ENCODE measurements around the gene MADCAM1. TPM values are rescaled to one million over a fixed set of nuclear protein-coding genes. Genes with fewer than 3 reads are reported as not detected.

Gene MADCAM1
- total RNA-seq, 1 donor from 2014 or later: 1.2 TPM

DNA sequence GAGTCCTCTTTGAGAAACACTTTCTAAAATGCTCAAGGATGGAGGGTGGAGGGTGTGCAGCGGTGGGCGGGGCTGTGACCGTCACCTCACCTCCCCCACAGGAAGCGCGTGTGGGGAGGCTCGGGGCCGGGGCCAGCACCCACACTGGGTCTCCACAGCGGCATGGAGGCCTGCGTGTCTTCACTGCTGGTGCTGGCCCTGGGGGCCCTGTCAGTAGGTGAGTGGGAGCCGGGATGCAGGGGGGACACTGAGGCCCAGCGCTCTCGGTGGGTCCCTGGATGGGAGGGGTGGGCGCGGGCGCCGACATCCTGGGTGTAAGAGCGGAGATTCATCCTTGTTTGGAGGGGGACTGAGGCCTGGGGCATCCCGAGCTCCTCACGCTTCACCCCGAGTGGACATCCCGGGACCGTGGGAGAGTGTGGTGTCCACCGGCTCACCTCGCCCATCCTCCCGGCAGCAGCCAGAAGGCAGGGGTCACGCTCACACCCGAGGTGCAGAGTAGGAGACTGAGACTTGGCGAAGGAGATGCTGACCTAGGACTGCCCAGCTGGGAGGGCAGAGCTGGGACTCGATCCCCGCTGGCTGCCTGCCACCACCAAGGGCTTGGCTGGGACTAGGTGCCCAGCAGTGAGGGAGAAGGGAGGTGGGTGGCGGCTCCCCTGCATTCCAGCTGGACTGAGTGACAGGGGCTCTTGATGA, 47.8 kb downstream of the MADCAM1 start, which contains the start of gene GZMM:
Gene GZMM (plus strand): TSS at position 144 of the 699 bp plus-strand sequence. CDS start 19 bp downstream, at position 163.
- FAIRE-seq (no peak), DNase-seq (ENCODE audit: low spot score in 2 of 2) (no peak)

- FAIRE-seq: no peak
These were observed 50.8 kb downstream of the MADCAM1 start for GRCh38 chr19:547117-547516.

GRCh38 chr19:547836-548720, 51.8 kb downstream of the MADCAM1 start:
- DNase-seq (ENCODE audit: low spot score in 2 of 2) (no peak), FAIRE-seq (no peak)

More at GRCh38 chr19:547117-547516, 50.8 kb downstream of the MADCAM1 start:
- DNase-seq (ENCODE audit: low spot score in 2 of 2): no peak

DNA sequence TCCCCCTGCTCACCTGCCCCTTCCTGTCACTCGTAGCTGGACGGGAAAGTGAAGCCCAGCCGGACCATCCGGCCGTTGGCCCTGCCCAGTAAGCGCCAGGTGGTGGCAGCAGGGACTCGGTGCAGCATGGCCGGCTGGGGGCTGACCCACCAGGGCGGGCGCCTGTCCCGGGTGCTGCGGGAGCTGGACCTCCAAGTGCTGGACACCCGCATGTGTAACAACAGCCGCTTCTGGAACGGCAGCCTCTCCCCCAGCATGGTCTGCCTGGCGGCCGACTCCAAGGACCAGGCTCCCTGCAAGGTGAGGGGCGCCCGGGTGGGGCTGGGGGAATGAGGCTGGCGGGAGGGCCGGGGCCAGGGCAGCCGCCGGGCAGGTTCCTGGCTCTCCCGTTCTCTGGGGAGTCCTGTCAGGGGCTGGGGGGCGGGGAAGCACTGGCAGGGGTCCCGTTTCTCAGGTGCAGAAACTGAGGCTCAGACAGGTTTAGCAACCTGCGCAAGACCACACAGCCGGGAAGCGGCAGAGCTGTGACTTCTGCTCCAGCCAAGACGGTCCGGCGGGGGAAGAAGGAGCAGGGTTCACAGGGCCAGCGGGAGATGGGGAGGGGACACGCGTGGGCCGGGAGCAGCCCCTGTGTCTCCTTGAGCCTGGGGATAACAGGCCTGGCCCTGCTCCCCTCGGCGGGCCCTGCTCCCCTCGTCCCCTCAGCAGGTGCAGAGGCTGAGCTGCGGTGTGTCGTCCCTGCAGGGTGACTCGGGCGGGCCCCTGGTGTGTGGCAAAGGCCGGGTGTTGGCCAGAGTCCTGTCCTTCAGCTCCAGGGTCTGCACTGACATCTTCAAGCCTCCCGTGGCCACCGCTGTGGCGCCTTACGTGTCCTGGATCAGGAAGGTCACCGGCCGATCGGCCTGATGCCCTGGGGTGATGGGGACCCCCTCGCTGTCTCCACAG, 52.9 kb downstream of the MADCAM1 start:
- FAIRE-seq (no peak), DNase-seq (ENCODE audit: low spot score in 2 of 2) (no peak)

DNA sequence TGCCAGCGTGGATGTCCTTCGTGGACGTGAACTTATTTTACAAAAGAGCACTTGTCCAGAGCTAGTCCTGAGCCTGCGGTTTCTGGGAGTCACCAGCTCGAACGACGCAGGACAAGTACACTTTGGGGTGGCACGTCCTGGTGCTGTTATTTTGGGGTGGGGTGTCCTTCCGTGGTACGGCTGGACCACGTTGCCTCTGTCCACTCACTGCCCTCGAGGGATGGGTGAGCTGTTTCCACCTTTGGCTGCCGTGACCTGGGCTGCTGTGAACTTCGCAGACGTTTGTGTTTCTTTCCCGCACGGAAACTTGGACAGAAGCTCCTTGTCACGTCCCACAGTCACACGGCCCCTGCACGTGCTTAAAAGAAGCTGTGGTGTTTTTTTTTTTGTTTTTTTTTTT, 58.5 kb downstream of the MADCAM1 start:
- DNase-seq (ENCODE audit: low spot score in 2 of 2) (no peak), FAIRE-seq (no peak)

Small RNAs within 50 kb of the gene (small RNA-seq; reads per million reads assigned to genes)
- gene RNA5SP462: not detected

Other genes starting within 250 kb of the MADCAM1 start
- 2.4 TPM for gene PLPP2, start 205.1 kb upstream of the MADCAM1 start, total RNA-seq
- gene MIER2, start 151.7 kb upstream of the MADCAM1 start, total RNA-seq: 3.7 TPM
- gene C2CD4C, start 87.3 kb upstream of the MADCAM1 start, total RNA-seq: 20.8 TPM
- 9.8 TPM for gene SHC2, start 35.5 kb upstream of the MADCAM1 start, total RNA-seq
- 26.1 TPM for gene TPGS1, start 11.0 kb downstream of the MADCAM1 start, total RNA-seq
- gene CDC34, start 35.3 kb downstream of the MADCAM1 start, total RNA-seq: 55.4 TPM
- gene GZMM, start 47.6 kb downstream of the MADCAM1 start, total RNA-seq: 0.41 TPM
- 114 TPM for gene BSG, start 76.1 kb downstream of the MADCAM1 start, total RNA-seq
- 6.1 TPM for gene HCN2, start 93.4 kb downstream of the MADCAM1 start, total RNA-seq
- 15.9 TPM for gene POLRMT, start 137.1 kb downstream of the MADCAM1 start, total RNA-seq
- gene FGF22, start 143.4 kb downstream of the MADCAM1 start, total RNA-seq: under 0.01 TPM
- 17.5 TPM for gene RNF126, start 166.7 kb downstream of the MADCAM1 start, total RNA-seq
- 2.0 TPM for gene FSTL3, start 179.9 kb downstream of the MADCAM1 start, total RNA-seq
- not detected for gene PRSS57, start 199.0 kb downstream of the MADCAM1 start, total RNA-seq
- gene PALM, start 212.4 kb downstream of the MADCAM1 start, total RNA-seq: 87.2 TPM